K562 (cell line): Measurements from ENCODE around the gene EPHX1. TPM values are rescaled to one million over a fixed set of nuclear protein-coding genes. Genes with fewer than 3 reads are reported as not detected.

Experiments
- ATAC-seq: fragments of 200-7000 bp; cut with Tn5 transposase; 3 replicates; pipeline ENCODE4 v1.9.1; 2020; ENCODE audit warnings: moderate library complexity
- BruUV-seq: library from RNA; stranded (reverse); fragments of 400-500 nt; replicated peaks from 2 replicates; lab custom pipeline; 2021; lab: Mats Ljungman, UMichigan
- CTCF ChIA-PET: fragments of 300-600 bp; formaldehyde crosslinking; extraction: SDS; loops from one replicate; lab custom pipeline; 2021; ENCODE audit warnings: low intra/inter-chr PET ratio; lab: Yijun Ruan, JAX
- POLR2A ChIA-PET: fragments of 300-600, 350-650 bp; sonication (Branson Sonifier 250); formaldehyde crosslinking; extraction: SDS; loops from one replicate; lab custom pipeline; 2021; ENCODE audit warnings: antibody characterized with exemption, inconsistent platforms; lab: Yijun Ruan, JAX
- DNase-seq, 4 experiments: peaks; one replicate each; pipeline versions ENCODE4 v3.0.0 to v3.0.0-alpha.2; 2011 to 2018; ENCODE audit warnings: low spot score in 3 of 4, mixed read lengths in 3 of 4; ENCODE audit errors: extremely low read depth in 1 of 4
- FAIRE-seq: peaks from 2 replicates; lab custom pipeline; 2011; peaks lifted over from hg19 to GRCh38; lab: Jason Lieb, UNC
- H2AFZ ChIP-seq: 2 replicates; pipeline ENCODE4 v1.6.0; 2011; ENCODE audit warnings: low read depth, low read length, control low read depth, inconsistent platforms
- H3K27ac ChIP-seq: fragments of 200-600 bp; 3 replicates; pipeline ENCODE4 v1.8.0; 2011; ENCODE audit warnings: low read depth, mild to moderate bottlenecking, control low read depth, inconsistent platforms, low read length, moderate library complexity, mixed read lengths; ENCODE audit errors: extremely low read depth
- H3K27me3 ChIP-seq, 2 experiments: fragments of 300-600 bp in 1 of 2; 2 replicates in 1 of 2; 3 replicates in 1 of 2; pipeline versions ENCODE4 v1.6.0 to v1.8.0; 2011; ENCODE audit warnings: inconsistent platforms in 2 of 2, low read length in 2 of 2, mild to moderate bottlenecking in 1 of 2, mixed read lengths in 1 of 2, moderate library complexity in 1 of 2; ENCODE audit not compliant: control insufficient read depth in 2 of 2, insufficient read depth in 2 of 2
- H3K36me3 ChIP-seq: fragments of 300-600 bp; 3 replicates; pipeline ENCODE4 v1.8.0; 2011; ENCODE audit warnings: mild to moderate bottlenecking, low read length, inconsistent platforms; ENCODE audit not compliant: control insufficient read depth, insufficient read depth
- H3K4me1 ChIP-seq, 2 experiments: fragments of 200-600 bp in 1 of 2; replicated peaks in 1 of 2; 2 replicates in 1 of 2; 3 replicates in 1 of 2; pipeline versions ENCODE4 v1.5.1 to v1.8.0; 2011; ENCODE audit warnings: inconsistent platforms in 2 of 2, low read length in 2 of 2, mild to moderate bottlenecking in 1 of 2, mixed read lengths in 1 of 2, moderate library complexity in 1 of 2; ENCODE audit not compliant: control insufficient read depth in 2 of 2, insufficient read depth in 2 of 2
- H3K4me2 ChIP-seq: 2 replicates; pipeline ENCODE4 v1.6.1; 2011; ENCODE audit warnings: low read length, control low read depth, inconsistent platforms, mixed read lengths; ENCODE audit not compliant: insufficient read depth
- H3K4me3 ChIP-seq: fragments of 200-600 bp; sonication (generic), shearing (Covaris generic); 2 replicates; pipeline ENCODE4 v1.5.1; 2016; ENCODE audit warnings: control low read depth, inconsistent platforms
- H3K79me2 ChIP-seq: fragments of 200-600 bp; 3 replicates; pipeline ENCODE4 v1.8.0; 2011; ENCODE audit warnings: low read length, inconsistent platforms; ENCODE audit not compliant: control insufficient read depth, insufficient read depth
- H3K9ac ChIP-seq, 2 experiments: 2 replicates each; pipeline versions ENCODE4 v1.6.0 to v1.6.1; 2011; ENCODE audit warnings: low read depth in 2 of 2, low read length in 2 of 2, control low read depth in 1 of 2, inconsistent platforms in 1 of 2, mild to moderate bottlenecking in 1 of 2, mixed read lengths in 1 of 2; ENCODE audit not compliant: insufficient read depth in 1 of 2
- H3K9me1 ChIP-seq: one replicate; pipeline ENCODE4 v1.6.0; 2011; ENCODE audit warnings: inconsistent platforms, mild to moderate bottlenecking, low read length, moderate library complexity; ENCODE audit not compliant: control insufficient read depth, insufficient read depth
- H3K9me3 ChIP-seq: replicated peaks from 2 replicates; pipeline ENCODE4 v1.5.1; 2011; ENCODE audit warnings: low read depth, low read length, inconsistent platforms; ENCODE audit not compliant: control insufficient read depth, insufficient read depth
- H4K20me1 ChIP-seq: replicated peaks from 2 replicates; pipeline ENCODE4 v1.6.1; 2011; ENCODE audit warnings: low read length, inconsistent platforms, mixed read lengths; ENCODE audit not compliant: control insufficient read depth, insufficient read depth
- CCAR2 ChIP-seq: fragments of 200-400 bp; formaldehyde crosslinking; IDR thresholded peaks from 2 replicates; pipeline ENCODE4 v1.6.1; 2017; ENCODE audit warnings: mild to moderate bottlenecking, low read depth, low read length
- ESRRA ChIP-seq: fragments of 450-650 bp; IDR thresholded peaks from 2 replicates; pipeline ENCODE4 v1.6.1; 2014; ENCODE audit warnings: low read depth, mild to moderate bottlenecking, moderate library complexity, borderline replicate concordance
- FOXK2 ChIP-seq, 2 experiments: fragments of 450-650 bp; IDR thresholded peaks in 1 of 2; conservative IDR thresholded peaks in 1 of 2; 2 replicates each; pipeline ENCODE4 v1.6.1; 2016; ENCODE audit warnings: low read depth in 2 of 2, mild to moderate bottlenecking in 1 of 2
- JUND ChIP-seq, 2 experiments: IDR thresholded peaks; 2 replicates in 1 of 2; 3 replicates in 1 of 2; pipeline ENCODE4 v1.6.1; 2011; ENCODE audit warnings: borderline replicate concordance in 2 of 2, low read depth in 2 of 2, low read length in 2 of 2, improper control_type of control experiment in 1 of 2, missing biosample characterization in 1 of 2, missing genetic modification characterization in 1 of 2, missing genetic modification reagents in 1 of 2
- RAD21 ChIP-seq, 2 experiments: fragments of 250-450 bp in 1 of 2; fragments of 450-650 bp in 1 of 2; sonication (Bioruptor Pico) in 1 of 2; formaldehyde crosslinking in 1 of 2; IDR thresholded peaks in 1 of 2; conservative IDR thresholded peaks in 1 of 2; 2 replicates each; pipeline versions ENCODE4 v1.4.0 to v1.8.0; 2020 to 2022; ENCODE audit warnings: mild to moderate bottlenecking in 2 of 2, moderate library complexity in 1 of 2
- RCOR1 ChIP-seq, 2 experiments: IDR thresholded peaks; 2 replicates each; pipeline ENCODE4 v1.6.1; 2012; ENCODE audit warnings: low read depth in 2 of 2, low read length in 2 of 2, borderline replicate concordance in 1 of 2, improper control_type of control experiment in 1 of 2
- SMC3 ChIP-seq: conservative IDR thresholded peaks from 2 replicates; pipeline ENCODE4 v1.6.1; 2011; ENCODE audit warnings: low read depth, low read length, improper control_type of control experiment; ENCODE audit not compliant: insufficient read depth
- TCF3 ChIP-seq: sonication (generic); formaldehyde crosslinking; IDR thresholded peaks from 2 replicates; pipeline ENCODE4 v1.4.0; 2020; ENCODE audit warnings: mild to moderate bottlenecking, missing genetic modification reagents
- XRCC5 ChIP-seq: fragments of 200-400 bp; formaldehyde crosslinking; IDR thresholded peaks from 2 replicates; pipeline ENCODE4 v1.6.1; 2017; ENCODE audit warnings: low read depth, mild to moderate bottlenecking, low read length
- WGBS: fragments of 100-300 bp; shearing (Covaris generic); methylation state at CpG from one replicate; pipeline ENCODE4 v1.1.6; 2016; ENCODE audit warnings: low coverage, mixed read lengths; ENCODE audit not compliant: insufficient coverage; ENCODE audit errors: missing lambda C conversion rate; 5-methylcytosine and 5-hydroxymethylcytosine counted together
- in situ Hi-C: fragments of 300-500 bp; cut with MboI; formaldehyde crosslinking; loops from 4 replicates; pipeline ENCODE4 v1.15.0; 2018; ENCODE audit warnings: inconsistent platforms, mixed read lengths
- intact Hi-C: fragments of 100-400 bp; cut with micrococcal nuclease; formaldehyde crosslinking; loops from 2 replicates; pipeline ENCODE4 v1.14.2; 2022
- polyA plus RNA-seq, 8 experiments: library from polyadenylated mRNA; depleted of rRNA in 4 of 8; stranded (reverse) in 5 of 8; unstranded in 3 of 8; fragments of >200 nt; fragmentation: Nextera tagmentation in 2 of 8; fragmentation: Illumina TruSeq in 1 of 8; extraction: Ambion mirVana in 2 of 8; extraction: Trizol in 1 of 8; gene quantifications; 2 replicates each; pipeline versions ENCODE4 v1.2.1 to v1.2.3, GENCODE V29; 2011 to 2014; ENCODE audit warnings: inconsistent platforms in 1 of 8, missing spikeins in 1 of 8
- total RNA-seq, 7 experiments: library from RNA; depleted of rRNA in 6 of 7; stranded (reverse); fragments of >200 nt in 6 of 7; fragmentation: Illumina TruSeq in 2 of 7; extraction: Trizol in 2 of 7; gene quantifications; 2 replicates each; pipeline versions ENCODE4 v1.2.1 to v1.2.3, GENCODE V29; 2011 to 2021; ENCODE audit warnings: low replicate concordance in 1 of 7
- TF ChIP-seq, protein P1 (sequence below), 2 experiments: fragments of 450-650 bp; formaldehyde crosslinking in 1 of 2; IDR thresholded peaks; 2 replicates each; pipeline versions ENCODE4 v1.4.0 to v1.6.1; 2014 to 2020; ENCODE audit warnings: mild to moderate bottlenecking in 2 of 2, borderline replicate concordance in 1 of 2, low read depth in 1 of 2

EPHX1 gene
- total and polyA plus RNA-seq, 9 of the 15 experiments (the other 6 are each of a cell fraction or from before 2014, with no cell fraction given): 0.21 to 27.0 (median 6.7) TPM

DNA sequence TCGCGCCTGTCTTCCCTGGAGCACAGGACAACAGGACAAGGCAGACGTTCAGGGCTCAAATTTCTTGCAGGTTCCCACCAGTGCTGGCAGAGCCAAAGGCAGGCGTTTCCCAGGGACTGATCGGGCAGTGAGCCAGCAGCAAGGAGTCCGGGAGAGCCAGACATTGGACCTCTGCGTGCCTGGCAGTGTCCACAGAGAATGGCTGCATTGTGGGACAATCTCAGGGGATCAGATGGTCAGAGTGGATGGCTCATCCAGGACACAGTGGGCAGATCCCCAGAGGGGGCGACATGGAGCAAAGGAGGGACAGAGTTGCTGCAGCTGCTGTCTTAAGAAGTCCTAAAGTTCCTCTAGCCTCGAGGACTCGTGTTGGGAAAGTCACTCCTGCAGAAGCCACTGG lies 67.7 kb downstream of the EPHX1 start:
- Histone ChIP-seq H3K4me3 (no peak overlapping the region), H3K4me1 (peaks cover 23 to 36% of the 10 kb centered on the region in 2 experiments; a peak in 4 of 5 replicates), H3K9me3 (no peaks in the 10 kb centered on the region), H3K9ac (peak overlapping the region in 1 of 2 experiments; percentile 3; a peak in 1 of 4 replicates), H3K36me3 (peaks cover 72% of the 10 kb centered on the region), H3K4me2 (no peak overlapping the region), H4K20me1 (peaks cover 17% of the 10 kb centered on the region; the same call in 1 of the 2 replicates), H3K9me1 (peaks cover 6% of the 10 kb centered on the region), H3K27me3 (no peaks in the 10 kb centered on the region), H3K27ac (no peak overlapping the region), H3K79me2 (peaks cover 42% of the 10 kb centered on the region), H2AFZ (no peak overlapping the region)
- in situ Hi-C loops: loop anchor here (5.0 kb wide), 1 partner anchor 80 kb away; no protein-coding TSS in a partner anchor
- ATAC-seq (peak; percentile 30), FAIRE-seq (peak; percentile 75), DNase-seq (peak in 3 of 4 experiments; percentile 60 to 75 (median 63))
- 70% methylated on average over 10 of the region's 10 CpGs for WGBS
- ChIA-PET POLR2A (interaction anchor here (1.4 to 2.2 kb wide), 2 partner anchors 8 to 13 kb away, joined by 5 to 9 read pairs; no protein-coding TSS in a partner anchor), CTCF (no interaction called here)
- intact Hi-C loops: no loop called here
- BruUV-seq: no TSS peak
- TF ChIP-seq RAD21 (CRISPR knock-in tag; conservative IDR thresholded peaks at IDR 0.05 in 1 of 2, IDR thresholded peaks at IDR 0.05 in 1 of 2): peak; percentile 26 to 49; a peak in 3 of 4 replicates
- 0 out of 2 replicates have a peak, but pooled peaks have one; percentile 34 for TF ChIP-seq XRCC5
- 0 out of 4 replicates have a peak, but pooled peaks of 1 of the 2 experiments have one; percentile 10 for TF ChIP-seq RCOR1 (IDR thresholded peaks at IDR 0.05; ENCODE audit: borderline replicate concordance in 1 of 2, low read depth in 2 of 2, low read length in 2 of 2)
- TF ChIP-seq, protein P1, sequence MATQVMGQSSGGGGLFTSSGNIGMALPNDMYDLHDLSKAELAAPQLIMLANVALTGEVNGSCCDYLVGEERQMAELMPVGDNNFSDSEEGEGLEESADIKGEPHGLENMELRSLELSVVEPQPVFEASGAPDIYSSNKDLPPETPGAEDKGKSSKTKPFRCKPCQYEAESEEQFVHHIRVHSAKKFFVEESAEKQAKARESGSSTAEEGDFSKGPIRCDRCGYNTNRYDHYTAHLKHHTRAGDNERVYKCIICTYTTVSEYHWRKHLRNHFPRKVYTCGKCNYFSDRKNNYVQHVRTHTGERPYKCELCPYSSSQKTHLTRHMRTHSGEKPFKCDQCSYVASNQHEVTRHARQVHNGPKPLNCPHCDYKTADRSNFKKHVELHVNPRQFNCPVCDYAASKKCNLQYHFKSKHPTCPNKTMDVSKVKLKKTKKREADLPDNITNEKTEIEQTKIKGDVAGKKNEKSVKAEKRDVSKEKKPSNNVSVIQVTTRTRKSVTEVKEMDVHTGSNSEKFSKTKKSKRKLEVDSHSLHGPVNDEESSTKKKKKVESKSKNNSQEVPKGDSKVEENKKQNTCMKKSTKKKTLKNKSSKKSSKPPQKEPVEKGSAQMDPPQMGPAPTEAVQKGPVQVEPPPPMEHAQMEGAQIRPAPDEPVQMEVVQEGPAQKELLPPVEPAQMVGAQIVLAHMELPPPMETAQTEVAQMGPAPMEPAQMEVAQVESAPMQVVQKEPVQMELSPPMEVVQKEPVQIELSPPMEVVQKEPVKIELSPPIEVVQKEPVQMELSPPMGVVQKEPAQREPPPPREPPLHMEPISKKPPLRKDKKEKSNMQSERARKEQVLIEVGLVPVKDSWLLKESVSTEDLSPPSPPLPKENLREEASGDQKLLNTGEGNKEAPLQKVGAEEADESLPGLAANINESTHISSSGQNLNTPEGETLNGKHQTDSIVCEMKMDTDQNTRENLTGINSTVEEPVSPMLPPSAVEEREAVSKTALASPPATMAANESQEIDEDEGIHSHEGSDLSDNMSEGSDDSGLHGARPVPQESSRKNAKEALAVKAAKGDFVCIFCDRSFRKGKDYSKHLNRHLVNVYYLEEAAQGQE (IDR thresholded peaks at IDR 0.05; ENCODE audit: borderline replicate concordance): peak; percentile 28; the same call in 1 of the 2 replicates
- TF ChIP-seq, protein P1 (CRISPR knock-in tag; IDR thresholded peaks at IDR 0.05; ENCODE audit: low read depth): no peak
- 0 out of 2 replicates have a peak, but pooled peaks have one; percentile 24 for TF ChIP-seq JUND (IDR thresholded peaks at IDR 0.05; ENCODE audit: borderline replicate concordance, low read depth, low read length)
- TF ChIP-seq JUND (tag; IDR thresholded peaks at IDR 0.05; ENCODE audit: borderline replicate concordance, low read depth, low read length): no peak
- TF ChIP-seq ESRRA: 0 out of 2 replicates have a peak, but pooled peaks have one; percentile 12
- TF ChIP-seq FOXK2 (conservative IDR thresholded peaks at IDR 0.05 in 1 of 2, IDR thresholded peaks at IDR 0.05 in 1 of 2; ENCODE audit: low read depth in 2 of 2): no peak
- TF ChIP-seq TCF3 (CRISPR knock-in tag): no peak
- TF ChIP-seq CCAR2: no peak
- TF ChIP-seq SMC3: 0 out of 2 replicates have a peak, but pooled peaks have one; percentile 18
